CD4-positive, CD25-positive, alpha-beta regulatory T cell (primary cell): ENCODE measurements around the gene AFF4. TPM values are rescaled to one million over a fixed set of nuclear protein-coding genes. Genes with fewer than 3 reads are reported as not detected.

Experiments used
- ATAC-seq, 2 donors: fragments of 150-1000 bp; cut with Tn5 transposase; one replicate each; pipeline ENCODE4 v1.10.0; 2021; ENCODE audit warnings: low read depth in 2 of 2, moderate number of reproducible peaks in 2 of 2, moderate library complexity in 1 of 2
- DNase-seq, 3 donors: peaks; one replicate each; pipeline versions ENCODE4 v3.0.0 to v3.0.0-alpha.2; 2012 to 2022; ENCODE audit warnings: mixed read lengths in 1 of 3
- H3K27ac ChIP-seq: one replicate; pipeline ENCODE4 v1.7.0; 2013; ENCODE audit warnings: mild to moderate bottlenecking, low read length; ENCODE audit not compliant: insufficient read depth, poor library complexity, severe bottlenecking
- H3K27me3 ChIP-seq: one replicate; pipeline ENCODE4 v1.7.0; 2013; ENCODE audit warnings: low read length; ENCODE audit not compliant: control insufficient read depth, insufficient read depth
- H3K36me3 ChIP-seq: one replicate; pipeline ENCODE4 v1.7.0; 2013; ENCODE audit warnings: mild to moderate bottlenecking, low read length, moderate library complexity; ENCODE audit not compliant: control insufficient read depth, insufficient read depth
- H3K4me1 ChIP-seq: 2 replicates; pipeline ENCODE4 v1.7.0; 2013; ENCODE audit warnings: mild to moderate bottlenecking, low read length; ENCODE audit not compliant: insufficient read depth, control insufficient read depth, poor library complexity, severe bottlenecking
- H3K4me3 ChIP-seq: one replicate; pipeline ENCODE4 v1.7.0; 2013; ENCODE audit warnings: low read depth, mild to moderate bottlenecking, low read length, moderate library complexity
- H3K9me3 ChIP-seq, 2 experiments: 1 replicate in 1 of 2; 2 replicates in 1 of 2; pipeline ENCODE4 v1.7.0; 2013; ENCODE audit warnings: low read length in 2 of 2, mild to moderate bottlenecking in 1 of 2, moderate library complexity in 1 of 2; ENCODE audit not compliant: control insufficient read depth in 2 of 2
- H3K27ac Mint-ChIP-seq, 3 donors: one replicate each; pipeline ENCODE4 v1.8.0; 2020 to 2022; ENCODE audit warnings: mild to moderate bottlenecking in 3 of 3, mixed read lengths in 3 of 3, moderate library complexity in 2 of 3
- H3K27me3 Mint-ChIP-seq: one replicate; pipeline ENCODE4 v1.8.0; 2022; ENCODE audit warnings: mild to moderate bottlenecking, mixed read lengths
- H3K36me3 Mint-ChIP-seq: one replicate; pipeline ENCODE4 v1.8.0; 2020; ENCODE audit warnings: mixed read lengths
- H3K4me1 Mint-ChIP-seq, 4 donors: one replicate each; pipeline ENCODE4 v1.8.0; 2020 to 2022; ENCODE audit warnings: mixed read lengths in 4 of 4, mild to moderate bottlenecking in 1 of 4
- H3K4me3 Mint-ChIP-seq, 4 donors: one replicate each; pipeline ENCODE4 v1.8.0; 2020 to 2022; ENCODE audit warnings: mild to moderate bottlenecking in 4 of 4, mixed read lengths in 4 of 4, moderate library complexity in 3 of 4
- H3K9me3 Mint-ChIP-seq, 7 donors: one replicate each; pipeline ENCODE4 v1.8.0; 2020 to 2022; ENCODE audit warnings: mixed read lengths in 7 of 7, mild to moderate bottlenecking in 3 of 7, moderate library complexity in 2 of 7
- polyA plus RNA-seq, 4 donors: library from polyadenylated mRNA; unstranded; fragments of 300-500 nt; fragmentation: Illumina TruSeq; gene quantifications; one replicate each; pipeline ENCODE4 v1.2.3, GENCODE V29; 2021
- total RNA-seq: library from RNA; stranded (reverse); gene quantifications from one replicate; pipeline ENCODE4 v1.2.3, GENCODE V29; 2022

The AFF4 gene
- total and polyA plus RNA-seq, 5 donors from 2014 or later, result 13.5 to 74.8 (median 16.8) TPM

- H3K9me3 Mint-ChIP-seq, result peaks cover 0 to 3% (median 0%) of the 10 kb centered on the region in 7 donors
- Histone ChIP-seq H3K36me3 (no peaks in the 10 kb centered on the region), H3K4me3 (no peak overlapping the region), H3K9me3 (no peaks in the 10 kb centered on the region), H3K27me3 (peaks cover 25% of the 10 kb centered on the region), H3K4me1 (peaks cover 24% of the 10 kb centered on the region), H3K27ac (no peak overlapping the region)
- H3K27me3 Mint-ChIP-seq, result peaks cover 69% of the 10 kb centered on the region
- peaks cover 0 to 19% (median 4%) of the 10 kb centered on the region in 4 donors for H3K4me1 Mint-ChIP-seq
- no peaks in the 10 kb centered on the region for H3K36me3 Mint-ChIP-seq
- ATAC-seq (no peak), DNase-seq (no peak)
- H3K27ac Mint-ChIP-seq, result peak overlapping the region in 1 of 3 donors; percentile 15
- peak overlapping the region; percentile 78 to 93 (median 86) for H3K4me3 Mint-ChIP-seq
These were observed 134.5 kb downstream of the AFF4 start for GRCh38 chr5:132828846-132829494.

DNA sequence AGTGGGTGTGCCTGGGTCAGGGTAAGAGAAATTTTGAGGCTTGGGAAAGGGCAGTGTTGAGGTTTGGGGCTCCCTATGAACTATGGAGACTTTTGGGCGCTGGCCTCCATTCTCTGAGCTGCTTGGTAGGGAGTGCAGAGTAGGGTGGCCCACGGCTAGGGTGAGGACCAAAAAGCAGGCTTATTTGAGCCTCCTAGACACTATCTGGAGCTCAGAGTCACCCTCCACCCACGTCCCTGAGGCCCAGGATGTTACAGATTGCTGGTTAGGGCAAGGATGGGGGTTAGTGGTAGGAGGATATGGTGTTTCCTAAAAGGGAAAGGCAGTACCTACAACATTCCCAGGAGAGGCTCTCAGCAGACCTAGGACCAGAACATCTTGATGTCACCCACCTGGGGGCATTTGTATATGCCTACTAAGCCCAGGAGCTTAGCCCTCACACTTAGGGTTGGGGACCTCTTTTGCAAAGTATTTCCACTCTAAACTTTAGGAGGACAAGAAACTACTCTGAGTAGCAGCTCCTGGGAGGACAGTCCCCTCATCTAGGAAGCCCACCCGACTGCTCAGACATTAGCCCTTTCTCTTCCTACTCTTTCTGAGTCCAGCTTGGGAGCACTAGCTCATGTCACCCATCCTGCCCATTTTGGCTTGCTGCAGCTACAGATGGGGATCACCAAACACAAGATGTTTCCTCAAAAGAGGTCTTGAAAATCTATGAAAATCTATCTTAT, 135.3 kb downstream of the AFF4 start:
- H3K4me1 Mint-ChIP-seq, result peaks cover 0 to 19% (median 4%) of the 10 kb centered on the region in 4 donors
- DNase-seq (no peak), ATAC-seq (no peak)
- H3K36me3 Mint-ChIP-seq, result no peaks in the 10 kb centered on the region
- no peak overlapping the region for H3K27ac Mint-ChIP-seq
- Histone ChIP-seq H3K36me3 (no peaks in the 10 kb centered on the region), H3K27me3 (peaks cover 27% of the 10 kb centered on the region), H3K27ac (no peak overlapping the region), H3K4me3 (no peak overlapping the region), H3K9me3 (no peaks in the 10 kb centered on the region), H3K4me1 (peaks cover 27% of the 10 kb centered on the region)
- H3K9me3 Mint-ChIP-seq, result peaks cover 0 to 3% (median 0%) of the 10 kb centered on the region in 7 donors
- H3K27me3 Mint-ChIP-seq, result peaks cover 72% of the 10 kb centered on the region
- H3K4me3 Mint-ChIP-seq, result peak overlapping the region in 2 of 4 donors; percentile 31 to 38

- no peak for DNase-seq
- no peak overlapping the region for H3K27ac Mint-ChIP-seq
- H3K27me3 Mint-ChIP-seq, result peaks cover 71% of the 10 kb centered on the region
- no peak for ATAC-seq
- H3K9me3 Mint-ChIP-seq, result peaks cover 0 to 3% (median 0%) of the 10 kb centered on the region in 7 donors
- H3K27me3 ChIP-seq, result peaks cover 27% of the 10 kb centered on the region
- no peak overlapping the region for H3K27ac ChIP-seq
- H3K4me1 ChIP-seq, result peaks cover 29% of the 10 kb centered on the region
- H3K36me3 Mint-ChIP-seq, result no peaks in the 10 kb centered on the region
- no peaks in the 10 kb centered on the region for H3K9me3 ChIP-seq
- no peak overlapping the region for H3K4me3 ChIP-seq
- peaks cover 0 to 19% (median 4%) of the 10 kb centered on the region in 4 donors for H3K4me1 Mint-ChIP-seq
- H3K4me3 Mint-ChIP-seq, result peak overlapping the region in 3 of 4 donors; percentile 38 to 82 (median 78)
- no peaks in the 10 kb centered on the region for H3K36me3 ChIP-seq
These were observed 136.9 kb downstream of the AFF4 start for GRCh38 chr5:132826424-132827082.

DNA sequence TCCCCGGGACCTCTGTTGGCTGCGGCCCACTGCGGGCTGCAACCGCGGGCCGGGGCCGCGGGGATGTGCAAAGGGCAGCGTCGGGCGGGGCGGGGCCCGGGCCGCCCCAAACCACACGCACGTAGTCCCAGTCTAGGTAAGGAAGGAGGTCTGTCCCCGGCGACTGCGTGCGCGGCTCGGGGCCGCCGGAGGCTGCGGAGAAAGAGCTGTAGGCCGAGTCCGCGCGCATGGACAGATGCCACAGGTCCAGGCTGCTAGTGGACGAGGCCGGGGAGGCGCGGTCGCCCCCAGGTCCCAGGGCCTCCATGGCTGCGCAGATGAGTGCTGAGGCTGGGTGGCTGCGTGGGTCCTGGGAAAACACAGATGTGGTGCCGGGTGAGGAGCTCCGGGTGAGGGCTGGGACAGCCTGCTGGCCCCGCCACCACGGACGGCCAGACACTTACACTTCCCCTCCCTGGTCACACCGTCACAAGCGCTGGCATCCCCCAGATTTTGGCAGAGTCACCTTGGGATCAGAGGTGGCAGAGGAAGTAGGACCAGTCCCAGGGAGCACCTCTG, 137.5 kb downstream of the AFF4 start:
- no peak for DNase-seq
- H3K27ac Mint-ChIP-seq, result no peak overlapping the region
- Histone ChIP-seq H3K36me3 (no peaks in the 10 kb centered on the region), H3K9me3 (no peaks in the 10 kb centered on the region), H3K27ac (no peak overlapping the region), H3K4me3 (no peak overlapping the region), H3K4me1 (peaks cover 28% of the 10 kb centered on the region), H3K27me3 (peaks cover 27% of the 10 kb centered on the region)
- peaks cover 71% of the 10 kb centered on the region for H3K27me3 Mint-ChIP-seq
- ATAC-seq, result no peak
- H3K4me3 Mint-ChIP-seq, result no peak overlapping the region
- H3K4me1 Mint-ChIP-seq, result peaks cover 0 to 15% (median 4%) of the 10 kb centered on the region in 4 donors
- no peaks in the 10 kb centered on the region for H3K36me3 Mint-ChIP-seq
- H3K9me3 Mint-ChIP-seq, result peaks cover 0 to 3% (median 0%) of the 10 kb centered on the region in 7 donors

Other genes starting within 250 kb of the AFF4 start
- gene KIF3A, start 226.1 kb downstream of the AFF4 start, total RNA-seq, result 12.5 TPM
- gene KIF3A, start 226.1 kb downstream of the AFF4 start, polyA plus RNA-seq, result 10 to 100 TPM in 3 of 4 donors, 1 to 10 TPM in 1; 9.9 to 13.2 (median 11.6) TPM
- gene CCNI2, start 216.2 kb downstream of the AFF4 start, total RNA-seq, result 9.2 TPM
- gene CCNI2, start 216.2 kb downstream of the AFF4 start, polyA plus RNA-seq, result 1 to 10 TPM; 2.1 to 2.8 (median 2.6) TPM
- 12.4 TPM for gene SEPTIN8, start 186.4 kb downstream of the AFF4 start, total RNA-seq
- gene SEPTIN8, start 186.4 kb downstream of the AFF4 start, polyA plus RNA-seq, result 1 to 10 TPM in 2 of 4 donors, under 1 TPM in 2; 0.46 to 1.5 (median 0.99) TPM
- not detected for gene SOWAHA, start 150.3 kb downstream of the AFF4 start, total RNA-seq
- gene SOWAHA, start 150.3 kb downstream of the AFF4 start, polyA plus RNA-seq, result not detected
- 0.12 TPM for gene SHROOM1, start 133.0 kb downstream of the AFF4 start, total RNA-seq
- gene SHROOM1, start 133.0 kb downstream of the AFF4 start, polyA plus RNA-seq, result not detected
- gene GDF9, start 97.2 kb downstream of the AFF4 start, total RNA-seq, result 0.35 TPM
- under 1 TPM in 3 of 4 donors, not detected in 1; 0.11 to 0.24 (median 0.24) TPM for gene GDF9, start 97.2 kb downstream of the AFF4 start, polyA plus RNA-seq
- 88.5 TPM for gene UQCRQ, start 97.0 kb downstream of the AFF4 start, total RNA-seq
- gene UQCRQ, start 97.0 kb downstream of the AFF4 start, polyA plus RNA-seq, result 100 to 1,000 TPM; 555 to 604 (median 574) TPM
- 1.3 TPM for gene LEAP2, start 90.0 kb downstream of the AFF4 start, total RNA-seq
- gene LEAP2, start 90.0 kb downstream of the AFF4 start, polyA plus RNA-seq, result 1 to 10 TPM in 2 of 4 donors, under 1 TPM in 1, not detected in 1; 0.44 to 1.8 (median 1.5) TPM
- gene ZCCHC10, start 62.9 kb upstream of the AFF4 start, total RNA-seq, result 20.0 TPM
- 10 to 100 TPM; 38.7 to 54.0 (median 44.4) TPM for gene ZCCHC10, start 62.9 kb upstream of the AFF4 start, polyA plus RNA-seq
- gene HSPA4, start 88.4 kb upstream of the AFF4 start, total RNA-seq, result 47.9 TPM
- gene HSPA4, start 88.4 kb upstream of the AFF4 start, polyA plus RNA-seq, result 10 to 100 TPM; 32.8 to 39.0 (median 36.0) TPM